NCI-H345 (cell line): ENCODE data around the gene SLC39A6.
A peak's percentile ranks its signal among the peaks of the same experiment; 100 is the strongest.
"Not testable (repeated sequence)": the region's sequence is repeated elsewhere in the genome, so short reads cannot be mapped to it uniquely, and the experiment has no call there.

ENCODE experiments used
- DNase-seq: peaks from one replicate; lab custom pipeline; 2025; lab: John Stamatoyannopoulos, UW

SLC39A6 gene

DNA sequence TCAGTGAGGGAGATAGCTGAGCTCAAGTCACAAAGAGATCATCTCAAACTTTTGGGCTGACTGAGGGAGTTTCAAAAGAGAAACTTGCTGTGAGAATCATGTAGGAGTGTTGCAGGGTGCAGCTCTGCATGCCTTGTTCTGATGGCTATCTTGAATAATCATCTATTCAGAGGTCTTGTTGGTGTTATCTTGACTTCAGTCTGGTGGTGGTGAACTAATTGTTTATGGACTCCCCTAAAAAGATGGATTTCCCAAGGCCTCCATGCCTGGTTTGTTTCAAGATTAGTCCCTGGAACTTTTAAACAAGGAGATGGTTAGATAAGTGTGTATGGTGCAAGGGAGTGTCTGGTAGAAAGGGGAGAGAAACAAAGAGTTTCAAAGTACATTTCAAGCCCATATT, 29.8 kb downstream of the SLC39A6 start:
- DNase-seq = no peak

DNA sequence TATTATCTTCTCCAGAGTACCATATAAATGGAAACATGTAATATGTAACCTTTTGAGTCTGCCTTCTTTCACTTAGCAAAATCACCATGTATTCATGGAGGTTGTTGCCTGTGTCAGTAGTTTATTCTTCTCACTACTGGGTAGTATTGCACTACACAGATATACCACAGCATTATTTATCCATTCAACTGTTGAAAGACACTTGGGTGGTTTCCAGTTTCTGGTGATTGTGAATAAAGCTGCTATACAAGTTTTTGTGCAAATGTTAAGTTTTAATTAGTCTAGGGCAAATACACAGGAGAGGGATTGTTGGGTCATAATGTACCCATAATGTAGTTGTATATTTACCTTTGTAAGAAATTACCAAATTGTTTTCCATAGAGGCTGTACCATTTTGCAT, 32.2 kb downstream of the SLC39A6 start:
- no peak for DNase-seq

DNA sequence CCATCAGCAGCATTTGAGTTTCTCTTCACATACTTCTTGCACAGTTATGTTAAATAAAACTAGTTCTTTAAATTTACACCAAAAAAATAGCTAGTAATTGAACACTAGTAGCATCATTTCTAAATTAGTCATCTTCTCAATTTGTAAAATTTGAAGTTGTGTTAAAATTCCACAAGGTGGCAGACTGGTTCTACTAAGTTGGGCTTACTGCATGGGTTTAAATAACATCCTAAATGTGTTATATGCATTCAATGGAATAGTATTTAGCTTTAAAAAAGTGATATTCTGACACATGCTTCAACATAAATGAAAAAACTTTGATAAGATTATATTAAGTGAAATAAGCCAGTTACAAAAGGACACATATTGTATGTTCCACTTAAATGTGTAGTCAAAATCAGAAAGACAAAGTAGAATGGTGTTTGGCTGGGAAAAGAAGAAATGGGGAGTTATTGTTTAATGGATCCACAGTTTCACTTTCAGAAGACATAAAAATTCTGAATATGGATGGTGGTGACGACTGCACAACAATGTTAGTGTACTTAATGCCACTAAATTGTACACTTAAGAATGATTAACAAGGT, 33.1 kb downstream of the SLC39A6 start:
- peak; percentile 59 for DNase-seq

- DNase-seq = no peak
Observed at GRCh38 chr18:36094431-36094830, 34.7 kb downstream of the SLC39A6 start.

DNA sequence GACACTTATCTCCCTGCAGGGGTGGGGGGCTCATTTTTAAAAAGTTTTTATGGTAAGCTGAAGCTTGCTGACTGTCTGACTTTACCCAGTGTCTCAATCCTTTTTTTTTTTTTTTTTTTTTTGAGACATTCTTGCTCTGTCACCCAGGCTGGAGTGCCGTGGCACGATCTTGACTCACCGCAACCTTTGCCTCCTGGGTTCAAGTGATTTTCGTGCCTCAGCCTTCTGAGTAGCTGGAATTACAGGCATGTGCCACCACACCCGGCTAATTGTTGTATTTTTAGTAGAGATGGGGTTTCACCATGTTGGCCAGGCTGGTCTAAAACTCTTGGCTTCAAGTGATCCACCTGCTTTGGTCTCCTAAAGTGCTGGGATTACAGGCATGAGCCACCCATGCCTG, 37.0 kb downstream of the SLC39A6 start:
- DNase-seq = not testable (repeated sequence)

- DNase-seq = no peak
Observed at GRCh38 chr18:36089001-36089400, 40.1 kb downstream of the SLC39A6 start.

- DNase-seq = no peak
Observed at GRCh38 chr18:36088256-36088655, 40.9 kb downstream of the SLC39A6 start.

DNA sequence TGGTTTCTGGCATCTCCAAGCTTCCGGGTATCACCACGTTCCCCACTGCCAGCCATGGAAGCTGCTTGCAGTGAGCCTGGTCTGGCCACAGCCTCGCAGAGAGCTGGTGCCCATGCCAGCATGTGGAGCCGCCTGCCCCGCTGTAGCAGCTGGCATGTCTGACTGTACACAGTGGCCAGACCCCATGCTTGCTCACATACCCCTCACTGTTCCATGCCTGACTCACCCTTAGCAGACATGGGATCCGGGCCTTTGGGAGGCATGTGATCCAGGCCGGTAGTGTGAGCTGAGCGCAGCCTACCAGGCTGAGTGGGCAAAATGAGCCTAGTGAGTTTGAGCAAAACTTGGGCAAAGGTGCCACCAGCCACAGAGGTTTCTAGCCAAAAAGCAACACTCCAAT, 43.0 kb downstream of the SLC39A6 start:
- DNase-seq = no peak

GRCh38 chr18:36085195-36085594, 43.9 kb downstream of the SLC39A6 start:
- no peak for DNase-seq

- no peak for DNase-seq
Observed at GRCh38 chr18:36083729-36084128, 45.4 kb downstream of the SLC39A6 start.

- DNase-seq = not testable (repeated sequence)
Observed at GRCh38 chr18:36081118-36081517, 48.0 kb downstream of the SLC39A6 start.

GRCh38 chr18:36078751-36079529, 50.2 kb downstream of the SLC39A6 start:
- no peak for DNase-seq

- not testable (repeated sequence) for DNase-seq
Observed at GRCh38 chr18:36077764-36078163, 51.4 kb downstream of the SLC39A6 start.

GRCh38 chr18:36075862-36076587, 53.1 kb downstream of the SLC39A6 start:
- peak; percentile 89 for DNase-seq

- no peak for DNase-seq
Observed at GRCh38 chr18:36074435-36074834, 54.7 kb downstream of the SLC39A6 start.

- no peak for DNase-seq
Observed at GRCh38 chr18:36073676-36074075, 55.5 kb downstream of the SLC39A6 start.

DNA sequence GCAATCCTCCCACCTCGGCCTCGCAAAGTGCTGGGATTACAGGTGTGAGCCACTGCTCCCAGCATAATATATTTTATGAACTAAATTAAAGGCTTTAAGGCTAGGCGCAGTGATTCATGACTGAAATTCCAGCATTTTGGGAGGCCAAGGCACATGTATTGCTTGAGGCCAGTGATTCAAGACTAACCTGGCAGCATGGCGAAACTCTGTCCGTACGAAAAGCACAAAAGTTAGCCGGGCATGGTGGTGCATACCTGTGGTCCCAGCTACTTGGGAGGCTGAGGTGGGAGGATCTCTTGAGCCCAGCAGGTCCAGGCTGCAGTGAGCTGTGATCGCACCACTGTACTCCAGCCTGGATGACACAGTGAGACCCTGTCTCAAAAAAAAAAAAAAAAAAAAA, 56.7 kb downstream of the SLC39A6 start:
- not testable (repeated sequence) for DNase-seq

DNA sequence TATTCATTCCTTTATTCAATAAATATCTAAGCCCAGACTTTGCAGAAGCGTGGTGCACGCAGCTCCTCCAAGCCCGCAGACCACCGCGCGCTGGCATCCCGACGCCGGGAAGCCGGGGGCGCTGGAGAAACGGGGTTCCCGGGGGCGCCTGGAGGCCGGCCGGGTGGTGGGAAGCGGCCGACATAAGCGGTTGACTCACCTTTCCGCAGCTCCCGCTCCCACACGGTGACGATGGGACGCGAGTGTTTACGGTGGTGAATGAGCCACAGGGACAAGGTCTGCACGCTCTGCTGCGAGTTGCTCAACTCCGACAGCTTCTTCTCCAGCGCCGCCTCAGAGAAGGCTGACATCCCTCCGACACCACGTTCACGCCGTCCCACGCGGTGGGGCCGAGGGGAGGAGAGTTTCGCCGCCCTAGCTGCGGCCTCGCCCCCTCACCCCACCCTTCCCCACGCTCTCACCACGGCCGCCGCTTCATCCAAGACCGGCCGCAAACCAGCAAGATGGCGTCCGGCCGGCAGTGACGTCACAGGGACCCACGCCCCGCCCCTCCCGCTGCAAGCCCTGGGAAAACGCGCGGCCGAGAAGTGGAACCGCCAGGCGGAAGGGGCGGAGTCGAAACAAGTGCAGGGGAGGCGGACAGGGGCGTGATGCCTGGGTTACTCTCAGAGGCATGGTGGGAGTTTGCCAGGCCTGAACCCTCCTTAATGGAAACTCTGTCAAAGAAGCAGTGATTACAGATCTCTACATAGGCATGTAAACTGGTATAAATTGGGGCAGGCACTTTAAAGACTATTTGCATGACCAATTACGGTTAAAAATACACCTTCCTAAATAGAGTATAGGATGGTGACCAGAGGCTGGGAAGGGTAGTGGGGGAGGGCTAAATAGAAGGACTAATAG, 61.8 kb downstream of the SLC39A6 start, which contains the start of gene RPRD1A:
TSS of gene RPRD1A (minus strand) at position 505 of the 903 bp plus-strand sequence. CDS start at position 350, 155 bp downstream.
- DNase-seq = peak; percentile 98

DNA sequence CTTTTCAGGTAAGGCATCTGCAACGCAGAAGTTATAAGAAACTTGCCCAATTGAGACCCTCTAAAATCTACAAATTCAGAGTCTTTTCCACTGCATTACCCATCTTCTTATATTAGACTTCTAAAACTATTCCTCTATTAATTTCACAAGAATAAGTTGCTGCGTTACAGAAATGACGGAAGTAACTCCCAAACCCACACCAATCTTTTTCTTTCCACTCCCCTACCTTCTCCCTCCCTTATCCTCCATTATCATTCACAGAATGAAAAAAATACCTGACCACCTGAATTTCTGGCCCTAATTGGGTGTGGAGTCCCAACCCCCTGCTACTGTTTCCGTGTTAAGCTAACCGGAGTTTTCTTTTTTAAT, 62.5 kb downstream of the SLC39A6 start:
- DNase-seq = no peak

- DNase-seq = no peak
Observed at GRCh38 chr18:36066001-36066400, 63.1 kb downstream of the SLC39A6 start.

DNA sequence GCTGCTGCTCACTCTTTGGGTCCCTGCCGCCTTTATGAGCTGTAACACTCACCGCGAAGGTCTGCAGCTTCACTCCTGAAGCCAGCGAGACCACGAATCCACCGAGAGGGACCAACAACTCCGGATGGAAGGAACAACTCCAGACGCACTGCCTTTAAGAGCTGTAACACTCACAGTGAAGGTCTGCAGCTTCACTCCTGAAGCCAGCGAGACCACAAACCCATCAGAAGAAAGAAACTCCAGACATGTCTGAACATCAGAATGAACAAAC, 64.4 kb downstream of the SLC39A6 start:
- DNase-seq = not testable (repeated sequence)
